CD4-positive, alpha-beta memory T cell (primary cell): ENCODE results near the gene FAM184A. TPM values are rescaled to one million over a fixed set of nuclear protein-coding genes. Genes with fewer than 3 reads are reported as not detected.
A peak's percentile ranks its signal among the peaks of the same experiment; 100 is the strongest.
"Not testable (repeated sequence)": the region's sequence is repeated elsewhere in the genome, so short reads cannot be mapped to it uniquely, and the experiment has no call there.

ENCODE experiments used
- CTCF ChIA-PET: fragments of 350-600 bp; sonication (Branson Sonifier 250); formaldehyde crosslinking; loops from one replicate; lab custom pipeline; 2021; ENCODE audit warnings: inconsistent platforms; ENCODE audit not compliant: partially characterized antibody; lab: Charles Lee
- POLR2A ChIA-PET: fragments of 350-600 bp; sonication (Branson Sonifier 250); formaldehyde crosslinking; loops from one replicate; lab custom pipeline; 2021; ENCODE audit not compliant: partially characterized antibody; lab: Charles Lee
- DNase-seq, 5 donors: peaks; one replicate each; pipeline versions ENCODE4 v3.0.0 to v3.0.0-alpha.2; 2020 to 2022; ENCODE audit warnings: mixed read lengths in 1 of 5
- H3K27ac ChIP-seq: one replicate; pipeline ENCODE4 v1.7.0; 2013; ENCODE audit warnings: low read depth, low read length
- H3K27me3 ChIP-seq: 2 replicates; pipeline ENCODE4 v1.7.0; 2013; ENCODE audit warnings: mild to moderate bottlenecking, low read length, moderate library complexity; ENCODE audit not compliant: insufficient read depth
- H3K36me3 ChIP-seq: 2 replicates; pipeline ENCODE4 v1.7.0; 2013; ENCODE audit warnings: mild to moderate bottlenecking, low read length, moderate library complexity; ENCODE audit not compliant: insufficient read depth
- H3K4me1 ChIP-seq: 2 replicates; pipeline ENCODE4 v1.7.0; 2013; ENCODE audit warnings: mild to moderate bottlenecking, low read length, moderate library complexity; ENCODE audit not compliant: insufficient read depth
- H3K4me3 ChIP-seq, 2 donors: one replicate each; pipeline ENCODE4 v1.7.0; 2013; ENCODE audit warnings: low read length in 2 of 2, mild to moderate bottlenecking in 1 of 2
- H3K9me3 ChIP-seq, 2 donors: one replicate each; pipeline ENCODE4 v1.7.0; 2013; ENCODE audit warnings: low read length in 2 of 2, control low read depth in 1 of 2; ENCODE audit not compliant: control insufficient read depth in 1 of 2
- H3K27ac Mint-ChIP-seq, 7 donors: one replicate each; pipeline ENCODE4 v1.8.0; 2020 to 2021; ENCODE audit warnings: mixed read lengths in 7 of 7, mild to moderate bottlenecking in 6 of 7, inconsistent platforms in 3 of 7, moderate library complexity in 3 of 7
- H3K27me3 Mint-ChIP-seq, 2 donors: one replicate each; pipeline ENCODE4 v1.8.0; 2020 to 2021; ENCODE audit warnings: mixed read lengths in 2 of 2
- H3K36me3 Mint-ChIP-seq, 2 donors: one replicate each; pipeline ENCODE4 v1.8.0; 2020 to 2021; ENCODE audit warnings: mixed read lengths in 2 of 2, inconsistent platforms in 1 of 2, mild to moderate bottlenecking in 1 of 2
- H3K4me1 Mint-ChIP-seq, 4 donors: one replicate each; pipeline ENCODE4 v1.8.0; 2020 to 2021; ENCODE audit warnings: mixed read lengths in 4 of 4, mild to moderate bottlenecking in 1 of 4
- H3K4me3 Mint-ChIP-seq, 8 donors: one replicate each; pipeline ENCODE4 v1.8.0; 2020 to 2021; ENCODE audit warnings: mixed read lengths in 8 of 8, mild to moderate bottlenecking in 7 of 8, moderate library complexity in 6 of 8, inconsistent platforms in 3 of 8
- H3K9me3 Mint-ChIP-seq, 8 donors: one replicate each; pipeline ENCODE4 v1.8.0; 2020 to 2021; ENCODE audit warnings: mixed read lengths in 8 of 8, mild to moderate bottlenecking in 5 of 8, inconsistent platforms in 3 of 8, moderate library complexity in 1 of 8
- intact Hi-C: fragments of 100-400 bp; cut with micrococcal nuclease; formaldehyde crosslinking; loops from one replicate; pipeline ENCODE4 v1.15.1; 2023
- polyA plus RNA-seq, 2 donors: library from polyadenylated mRNA; unstranded; fragments of 300-500 nt; fragmentation: Illumina TruSeq; gene quantifications; one replicate each; pipeline ENCODE4 v1.2.3, GENCODE V29; 2021
- total RNA-seq, 2 experiments: library from RNA; stranded (reverse); gene quantifications; one replicate each; pipeline ENCODE4 v1.2.3, GENCODE V29; 2021

The FAM184A gene
- total and polyA plus RNA-seq, 4 experiments from 2014 or later: 0.54 to 6.1 (median 3.6) TPM

- no peaks in the 10 kb centered on the region for H3K27me3 ChIP-seq
- Mint-ChIP-seq H3K4me1 (peaks cover 0 to 10% (median 5%) of the 10 kb centered on the region in 4 donors), H3K4me3 (no peak overlapping the region), H3K27ac (no peak overlapping the region), H3K9me3 (no peaks in the 10 kb centered on the region), H3K36me3 (peaks cover 0 to 4% of the 10 kb centered on the region in 2 donors), H3K27me3 (no peaks in the 10 kb centered on the region)
- H3K4me3 ChIP-seq: no peak overlapping the region
- no peaks in the 10 kb centered on the region for H3K36me3 ChIP-seq
- no peak overlapping the region for H3K27ac ChIP-seq
- intact Hi-C loops: no loop called here
- H3K9me3 ChIP-seq: no peaks in the 10 kb centered on the region
- H3K4me1 ChIP-seq: no peaks in the 10 kb centered on the region
- POLR2A ChIA-PET: no interaction called here
- CTCF ChIA-PET: no interaction called here
- no peak for DNase-seq
Observed at GRCh38 chr6:119002069-119002468, 76.4 kb downstream of the FAM184A start.

- CTCF ChIA-PET: no interaction called here
- Mint-ChIP-seq H3K9me3 (no peaks in the 10 kb centered on the region), H3K36me3 (peaks cover 0 to 4% of the 10 kb centered on the region in 2 donors), H3K27me3 (no peaks in the 10 kb centered on the region), H3K4me3 (no peak overlapping the region), H3K4me1 (peaks cover 0 to 10% (median 5%) of the 10 kb centered on the region in 4 donors), H3K27ac (no peak overlapping the region)
- Histone ChIP-seq H3K4me1 (no peaks in the 10 kb centered on the region), H3K27ac (no peak overlapping the region), H3K4me3 (no peak overlapping the region), H3K9me3 (no peaks in the 10 kb centered on the region), H3K36me3 (no peaks in the 10 kb centered on the region), H3K27me3 (no peaks in the 10 kb centered on the region)
- POLR2A ChIA-PET: no interaction called here
- DNase-seq: no peak
- intact Hi-C loops: no loop called here
Observed at GRCh38 chr6:118999494-119000040, 78.9 kb downstream of the FAM184A start.

GRCh38 chr6:118997426-118997825, 81.0 kb downstream of the FAM184A start:
- DNase-seq, H3K9me3 ChIP-seq, H3K27ac ChIP-seq, H3K36me3 ChIP-seq, H3K9me3 Mint-ChIP-seq, POLR2A ChIA-PET, H3K36me3 Mint-ChIP-seq, H3K4me3 ChIP-seq, H3K27ac Mint-ChIP-seq, H3K4me3 Mint-ChIP-seq, H3K27me3 ChIP-seq, H3K27me3 Mint-ChIP-seq, CTCF ChIA-PET, intact Hi-C loops, H3K4me1 ChIP-seq: not testable (repeated sequence)
- peaks cover 0 to 10% (median 5%) of the 10 kb centered on the region in 4 donors for H3K4me1 Mint-ChIP-seq

- Mint-ChIP-seq H3K9me3 (no peaks in the 10 kb centered on the region), H3K4me3 (no peak overlapping the region), H3K36me3 (no peaks in the 10 kb centered on the region), H3K27ac (peak overlapping the region in 1 of 7 donors; percentile 3), H3K27me3 (no peaks in the 10 kb centered on the region), H3K4me1 (peaks cover 0 to 10% (median 5%) of the 10 kb centered on the region in 4 donors)
- H3K27me3 ChIP-seq: no peaks in the 10 kb centered on the region
- DNase-seq: no peak
- H3K4me3 ChIP-seq: no peak overlapping the region
- H3K4me1 ChIP-seq: no peaks in the 10 kb centered on the region
- H3K9me3 ChIP-seq: no peaks in the 10 kb centered on the region
- ChIA-PET CTCF (interaction anchor here (0.6 kb wide), 1 partner anchor 28 kb away, joined by 3 read pairs; no protein-coding TSS in a partner anchor), POLR2A (no interaction called here)
- H3K36me3 ChIP-seq: no peaks in the 10 kb centered on the region
- H3K27ac ChIP-seq: no peak overlapping the region
- intact Hi-C loops: no loop called here
Observed at GRCh38 chr6:118996289-118996820, 82.1 kb downstream of the FAM184A start.

- CTCF ChIA-PET: no interaction called here
- POLR2A ChIA-PET: no interaction called here
- H3K9me3 ChIP-seq: no peaks in the 10 kb centered on the region
- no peaks in the 10 kb centered on the region for H3K36me3 ChIP-seq
- H3K4me3 ChIP-seq: no peak overlapping the region
- no peak overlapping the region for H3K27ac Mint-ChIP-seq
- no peaks in the 10 kb centered on the region for H3K36me3 Mint-ChIP-seq
- H3K27me3 ChIP-seq: no peaks in the 10 kb centered on the region
- no peak for DNase-seq
- no peaks in the 10 kb centered on the region for H3K4me1 ChIP-seq
- H3K27me3 Mint-ChIP-seq: no peaks in the 10 kb centered on the region
- no peaks in the 10 kb centered on the region for H3K9me3 Mint-ChIP-seq
- peaks cover 0 to 9% (median 5%) of the 10 kb centered on the region in 4 donors for H3K4me1 Mint-ChIP-seq
- intact Hi-C loops: no loop called here
- H3K27ac ChIP-seq: no peak overlapping the region
- no peak overlapping the region for H3K4me3 Mint-ChIP-seq
Observed at GRCh38 chr6:118993803-118994251, 84.6 kb downstream of the FAM184A start.

- Mint-ChIP-seq H3K27ac (no peak overlapping the region), H3K4me3 (no peak overlapping the region), H3K27me3 (no peaks in the 10 kb centered on the region), H3K4me1 (peaks cover 0 to 5% (median 4%) of the 10 kb centered on the region in 4 donors), H3K9me3 (no peaks in the 10 kb centered on the region), H3K36me3 (no peaks in the 10 kb centered on the region)
- ChIA-PET CTCF (no interaction called here), POLR2A (no interaction called here)
- no peak overlapping the region for H3K4me3 ChIP-seq
- no peaks in the 10 kb centered on the region for H3K27me3 ChIP-seq
- H3K36me3 ChIP-seq: no peaks in the 10 kb centered on the region
- H3K9me3 ChIP-seq: no peaks in the 10 kb centered on the region
- no peak overlapping the region for H3K27ac ChIP-seq
- H3K4me1 ChIP-seq: no peaks in the 10 kb centered on the region
- intact Hi-C loops: no loop called here
- DNase-seq: no peak
Observed at GRCh38 chr6:118993358-118993757, 85.1 kb downstream of the FAM184A start.

- CTCF ChIA-PET: no interaction called here
- Mint-ChIP-seq H3K27me3 (no peaks in the 10 kb centered on the region), H3K27ac (no peak overlapping the region), H3K4me1 (no peaks in the 10 kb centered on the region), H3K36me3 (no peaks in the 10 kb centered on the region), H3K9me3 (no peaks in the 10 kb centered on the region), H3K4me3 (no peak overlapping the region)
- no peaks in the 10 kb centered on the region for H3K4me1 ChIP-seq
- no peaks in the 10 kb centered on the region for H3K36me3 ChIP-seq
- intact Hi-C loops: no loop called here
- no peak overlapping the region for H3K4me3 ChIP-seq
- POLR2A ChIA-PET: no interaction called here
- no peaks in the 10 kb centered on the region for H3K27me3 ChIP-seq
- no peaks in the 10 kb centered on the region for H3K9me3 ChIP-seq
- no peak for DNase-seq
- no peak overlapping the region for H3K27ac ChIP-seq
Observed at GRCh38 chr6:118992186-118992795, 86.2 kb downstream of the FAM184A start.
